ENCODE measurements around the gene SEMA4C. TPM values are rescaled to one million over a fixed set of nuclear protein-coding genes. Genes with fewer than 3 reads are reported as not detected.

SEMA4C gene
- polyA plus RNA-seq, 3 donors, result 0.08 to 5.7 (median 0.21) TPM

DNA sequence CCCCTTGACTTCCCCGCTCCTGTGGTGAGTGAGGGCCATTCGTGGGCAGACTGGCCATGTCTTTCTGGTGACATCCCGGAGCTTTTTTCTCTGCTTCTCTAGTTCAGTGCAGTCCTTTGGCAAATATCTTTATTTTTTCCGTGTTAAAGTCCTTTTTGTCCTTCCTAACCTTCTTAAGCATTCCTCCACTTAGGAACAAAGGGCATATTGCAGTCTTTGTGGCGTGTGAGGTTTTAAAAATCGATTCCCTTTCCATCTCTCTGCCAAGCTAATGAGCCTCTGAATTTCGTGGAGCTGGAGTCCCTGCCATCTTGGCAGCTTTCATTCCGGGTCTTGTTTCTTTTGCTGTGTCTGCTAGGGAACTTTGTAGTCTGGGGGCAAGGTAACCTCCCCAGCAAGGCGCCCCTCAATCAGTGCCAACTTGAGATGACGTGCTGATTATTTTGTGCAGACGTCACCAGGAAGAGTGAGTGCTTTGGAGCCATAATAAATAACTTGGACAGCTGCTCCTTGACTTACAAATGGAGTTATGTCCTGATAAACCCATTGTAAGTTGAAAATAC, 48.7 kb downstream of the SEMA4C start:
- no peak overlapping the region for H3K9ac ChIP-seq (ENCODE audit: insufficient read depth, low read length, poor library complexity, severe bottlenecking)
- peaks cover 17 to 26% of the 10 kb centered on the region in 2 donors for H3K4me1 ChIP-seq (ENCODE audit: control insufficient read depth in 1 of 2, insufficient read depth in 2 of 2, low read length in 2 of 2)
- Mint-ChIP-seq H3K4me1 (peaks cover 43% of the 10 kb centered on the region), H3K27ac (peak overlapping the region in 2 of 7 donors; percentile 5 to 21), H3K9me3 (no peaks in the 10 kb centered on the region), H3K4me3 (no peak overlapping the region), H3K36me3 (peaks cover 52 to 60% of the 10 kb centered on the region in 2 donors), H3K27me3 (ENCODE audit: low read depth in 3 of 3) (peaks cover 6 to 13% (median 8%) of the 10 kb centered on the region in 3 donors)
- H2AFZ ChIP-seq (ENCODE audit: insufficient read depth, low read depth, low read length, poor library complexity, severe bottlenecking), result no peak overlapping the region
- no peak for DNase-seq
- H3K36me3 ChIP-seq (replicated peaks in 1 of 2; ENCODE audit: control insufficient read depth in 1 of 2, insufficient read depth in 2 of 2, low read length in 2 of 2), result peaks cover 24 to 55% of the 10 kb centered on the region in 2 donors
- TF ChIP-seq, protein P1, sequence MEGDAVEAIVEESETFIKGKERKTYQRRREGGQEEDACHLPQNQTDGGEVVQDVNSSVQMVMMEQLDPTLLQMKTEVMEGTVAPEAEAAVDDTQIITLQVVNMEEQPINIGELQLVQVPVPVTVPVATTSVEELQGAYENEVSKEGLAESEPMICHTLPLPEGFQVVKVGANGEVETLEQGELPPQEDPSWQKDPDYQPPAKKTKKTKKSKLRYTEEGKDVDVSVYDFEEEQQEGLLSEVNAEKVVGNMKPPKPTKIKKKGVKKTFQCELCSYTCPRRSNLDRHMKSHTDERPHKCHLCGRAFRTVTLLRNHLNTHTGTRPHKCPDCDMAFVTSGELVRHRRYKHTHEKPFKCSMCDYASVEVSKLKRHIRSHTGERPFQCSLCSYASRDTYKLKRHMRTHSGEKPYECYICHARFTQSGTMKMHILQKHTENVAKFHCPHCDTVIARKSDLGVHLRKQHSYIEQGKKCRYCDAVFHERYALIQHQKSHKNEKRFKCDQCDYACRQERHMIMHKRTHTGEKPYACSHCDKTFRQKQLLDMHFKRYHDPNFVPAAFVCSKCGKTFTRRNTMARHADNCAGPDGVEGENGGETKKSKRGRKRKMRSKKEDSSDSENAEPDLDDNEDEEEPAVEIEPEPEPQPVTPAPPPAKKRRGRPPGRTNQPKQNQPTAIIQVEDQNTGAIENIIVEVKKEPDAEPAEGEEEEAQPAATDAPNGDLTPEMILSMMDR (IDR thresholded peaks at IDR 0.05), result no peak
- peaks cover 76% of the 10 kb centered on the region for H4K20me1 ChIP-seq (ENCODE audit: insufficient read depth, low read length)
- intact Hi-C loops (cut with micrococcal nuclease), result no loop called here
- no peaks in the 10 kb centered on the region for H3K27me3 ChIP-seq (ENCODE audit: control insufficient read depth in 2 of 2, insufficient read depth in 2 of 2, low read length in 2 of 2)
- H3K4me3 ChIP-seq (replicated peaks in 1 of 3; ENCODE audit: low read depth in 2 of 3, low read length in 3 of 3), result no peak overlapping the region
- H3K79me2 ChIP-seq (ENCODE audit: insufficient read depth, low read length), result peaks cover 25% of the 10 kb centered on the region
- H3K27ac ChIP-seq (ENCODE audit: low read depth in 1 of 2, low read length in 2 of 2), result no peak overlapping the region
- H3K4me2 ChIP-seq (replicated peaks; ENCODE audit: extremely low read depth, low read length, poor library complexity, severe bottlenecking), result no peak overlapping the region
- WGBS (ENCODE audit: insufficient coverage), result 100% methylated on average over 2 of the region's 11 CpGs
- H3K9me3 ChIP-seq (replicated peaks in 1 of 2; ENCODE audit: control insufficient read depth in 1 of 2, insufficient read depth in 1 of 2, low read length in 2 of 2), result no peaks in the 10 kb centered on the region

DNA sequence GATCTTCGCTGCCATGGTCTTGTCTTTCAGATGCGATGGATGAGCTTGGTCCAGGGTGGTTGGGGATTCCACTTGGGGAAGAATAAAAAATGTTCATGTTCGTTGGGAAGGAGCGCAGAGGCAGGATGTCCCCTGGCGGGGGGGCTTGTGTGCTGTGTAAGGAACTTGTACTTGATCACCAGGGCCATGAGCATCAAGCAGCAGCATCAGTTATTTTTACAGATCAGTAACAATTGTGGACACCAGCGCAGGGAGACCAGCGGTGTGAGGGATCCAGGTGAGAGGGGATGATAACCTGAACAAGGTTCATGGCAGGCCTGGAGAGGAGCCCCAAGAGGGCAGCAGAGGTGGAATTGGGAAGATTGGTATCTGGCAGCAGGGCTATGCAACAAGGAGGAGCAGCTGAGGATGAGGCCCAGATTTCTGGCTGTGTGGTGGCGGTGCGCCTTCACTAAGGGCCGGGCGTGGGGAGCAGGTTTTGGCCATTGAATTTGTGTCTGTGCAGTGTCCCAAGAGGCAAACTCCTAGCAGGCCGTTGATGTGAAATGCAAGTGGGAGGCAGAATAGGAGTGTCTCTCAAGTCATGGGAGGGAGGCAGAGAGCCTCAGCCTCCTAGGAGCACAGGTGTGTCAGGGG, 49.9 kb downstream of the SEMA4C start:
- no peak for DNase-seq
- Histone ChIP-seq H3K79me2 (ENCODE audit: insufficient read depth, low read length) (peaks cover 25% of the 10 kb centered on the region), H3K9ac (ENCODE audit: insufficient read depth, low read length, poor library complexity, severe bottlenecking) (no peak overlapping the region), H4K20me1 (ENCODE audit: insufficient read depth, low read length) (peaks cover 76% of the 10 kb centered on the region), H3K36me3 (replicated peaks in 1 of 2; ENCODE audit: control insufficient read depth in 1 of 2, insufficient read depth in 2 of 2, low read length in 2 of 2) (peaks cover 13 to 45% of the 10 kb centered on the region in 2 donors), H3K4me2 (replicated peaks; ENCODE audit: extremely low read depth, low read length, poor library complexity, severe bottlenecking) (no peak overlapping the region), H3K4me1 (ENCODE audit: control insufficient read depth in 1 of 2, insufficient read depth in 2 of 2, low read length in 2 of 2) (peaks cover 22 to 33% of the 10 kb centered on the region in 2 donors), H3K27ac (ENCODE audit: low read depth in 1 of 2, low read length in 2 of 2) (no peak overlapping the region), H3K27me3 (ENCODE audit: control insufficient read depth in 2 of 2, insufficient read depth in 2 of 2, low read length in 2 of 2) (no peaks in the 10 kb centered on the region), H3K4me3 (replicated peaks in 1 of 3; ENCODE audit: low read depth in 2 of 3, low read length in 3 of 3) (no peak overlapping the region), H2AFZ (ENCODE audit: insufficient read depth, low read depth, low read length, poor library complexity, severe bottlenecking) (no peak overlapping the region), H3K9me3 (replicated peaks in 1 of 2; ENCODE audit: control insufficient read depth in 1 of 2, insufficient read depth in 1 of 2, low read length in 2 of 2) (no peaks in the 10 kb centered on the region)
- H3K27ac Mint-ChIP-seq, result no peak overlapping the region
- TF ChIP-seq, protein P1 (IDR thresholded peaks at IDR 0.05), result no peak
- H3K4me1 Mint-ChIP-seq, result peaks cover 50% of the 10 kb centered on the region
- 98% methylated on average over 12 of the region's 12 CpGs for WGBS (ENCODE audit: insufficient coverage)
- H3K27me3 Mint-ChIP-seq (ENCODE audit: low read depth in 3 of 3), result peaks cover 6 to 13% (median 8%) of the 10 kb centered on the region in 3 donors
- H3K36me3 Mint-ChIP-seq, result peaks cover 42 to 50% of the 10 kb centered on the region in 2 donors
- H3K4me3 Mint-ChIP-seq, result no peak overlapping the region
- H3K9me3 Mint-ChIP-seq, result no peaks in the 10 kb centered on the region
- intact Hi-C loops (cut with micrococcal nuclease), result loop anchor here (5.0 to 10.0 kb wide), 3 partner anchors 37 to 58 kb away; partner anchors contain the start of genes ANKRD39 (in 2 of the 2) and CNNM4 (in 2 of the 2)

Measured in CD14-positive monocyte (primary cell).